NCI-H2107 treated with DMSO at 0.1 percent for 48 hours (cell line): ENCODE results near the gene DPF3.

Experiments
- DNase-seq: peaks from one replicate; lab custom pipeline; 2025; ENCODE audit not compliant: unreplicated experiment; lab: John Stamatoyannopoulos, UW

DPF3 gene

DNA sequence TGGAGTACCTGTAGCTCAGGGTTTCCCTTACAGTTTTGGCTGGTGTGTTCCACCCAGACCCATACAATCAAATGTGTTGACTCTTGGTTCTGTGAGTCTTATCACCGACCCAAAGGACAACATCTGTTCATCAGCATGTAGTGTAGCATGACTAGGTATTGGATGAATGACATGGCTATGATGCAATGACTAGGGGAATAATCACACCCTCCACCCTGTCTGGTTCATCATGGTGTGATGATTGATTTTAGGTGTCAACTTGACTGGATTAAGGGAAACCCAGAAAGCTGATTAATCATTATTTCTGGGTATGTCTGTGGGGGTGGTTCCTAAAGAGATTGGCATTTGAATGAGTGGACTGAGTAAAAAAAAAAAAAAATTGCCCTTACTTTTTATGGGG, 311.3 kb downstream of the DPF3 start:
- DNase-seq: no peak

DNA sequence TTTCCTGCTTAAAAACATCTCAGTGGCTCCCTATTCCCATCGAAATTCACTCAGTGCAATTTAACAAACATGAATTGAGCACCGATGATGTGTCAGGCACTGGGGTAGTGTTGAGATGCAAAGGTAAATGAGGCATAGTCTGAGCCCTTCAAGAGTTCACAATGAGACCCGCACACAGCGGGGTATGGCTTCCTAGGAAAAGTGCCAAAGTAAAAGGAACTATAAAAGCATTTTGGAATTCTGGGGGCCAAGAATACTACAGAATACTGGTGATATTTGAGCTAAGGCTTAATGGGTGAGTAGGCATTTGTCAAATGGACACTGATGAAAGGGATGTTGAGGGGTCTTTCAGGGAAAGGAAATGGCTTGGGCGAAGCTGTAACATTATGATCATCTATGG, 315.4 kb downstream of the DPF3 start:
- DNase-seq: no peak

DNA sequence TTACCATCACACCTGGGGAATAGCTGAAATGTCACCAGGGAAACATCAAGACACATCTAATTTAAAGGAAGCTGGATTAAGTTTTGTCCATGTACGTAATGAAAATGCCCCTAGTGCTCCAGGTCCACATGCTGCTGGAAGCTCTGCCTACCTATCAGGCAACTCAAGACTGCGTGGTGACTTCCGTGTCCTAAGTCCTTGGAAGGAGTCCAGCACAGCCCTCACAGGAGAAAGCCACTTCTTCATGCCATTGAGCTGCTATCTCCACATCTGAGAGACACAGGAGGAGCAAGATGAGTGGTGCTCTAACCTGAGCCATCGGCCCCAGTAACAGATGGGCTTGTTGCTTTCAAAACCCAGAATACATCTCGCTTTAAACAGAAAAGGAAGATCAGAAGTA, 316.4 kb downstream of the DPF3 start:
- no peak for DNase-seq

DNA sequence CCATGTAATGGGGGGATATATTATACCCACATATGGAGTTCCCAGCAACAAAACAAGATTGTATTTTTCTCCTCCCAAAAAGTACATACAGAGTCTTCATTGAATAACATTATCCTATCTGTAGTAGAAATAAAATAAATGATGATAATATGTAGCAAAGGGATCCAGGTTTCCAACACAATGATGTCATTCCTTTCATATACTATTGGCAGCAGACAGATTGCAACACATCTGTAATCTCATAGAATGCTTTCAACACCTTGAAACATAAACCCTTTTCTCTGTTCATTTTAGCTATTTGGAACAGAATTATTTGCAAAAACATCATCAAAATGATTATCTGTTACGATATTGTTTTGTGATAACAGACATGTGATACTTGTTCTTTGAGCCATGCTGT, 317.6 kb downstream of the DPF3 start:
- no peak for DNase-seq

DNA sequence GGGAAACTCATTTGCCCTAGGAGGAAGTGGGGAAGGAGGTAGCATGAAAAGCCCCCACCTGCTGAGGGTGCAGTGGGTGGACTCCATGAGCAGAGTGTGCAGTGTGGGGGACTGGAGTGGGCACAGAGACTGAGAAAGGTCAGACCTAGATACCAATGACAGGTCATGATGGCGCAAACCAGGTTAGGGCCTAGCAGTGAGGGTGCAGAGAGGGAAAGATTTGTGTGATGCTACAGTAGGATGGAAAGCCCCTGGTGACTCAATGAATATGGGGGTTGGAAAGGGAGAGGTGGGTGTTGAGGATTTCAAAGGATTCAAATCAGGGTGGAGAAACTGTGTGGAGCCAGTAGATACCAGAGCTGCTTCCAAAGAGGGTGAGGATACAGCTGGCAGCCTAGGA, 319.2 kb downstream of the DPF3 start:
- no peak for DNase-seq

DNA sequence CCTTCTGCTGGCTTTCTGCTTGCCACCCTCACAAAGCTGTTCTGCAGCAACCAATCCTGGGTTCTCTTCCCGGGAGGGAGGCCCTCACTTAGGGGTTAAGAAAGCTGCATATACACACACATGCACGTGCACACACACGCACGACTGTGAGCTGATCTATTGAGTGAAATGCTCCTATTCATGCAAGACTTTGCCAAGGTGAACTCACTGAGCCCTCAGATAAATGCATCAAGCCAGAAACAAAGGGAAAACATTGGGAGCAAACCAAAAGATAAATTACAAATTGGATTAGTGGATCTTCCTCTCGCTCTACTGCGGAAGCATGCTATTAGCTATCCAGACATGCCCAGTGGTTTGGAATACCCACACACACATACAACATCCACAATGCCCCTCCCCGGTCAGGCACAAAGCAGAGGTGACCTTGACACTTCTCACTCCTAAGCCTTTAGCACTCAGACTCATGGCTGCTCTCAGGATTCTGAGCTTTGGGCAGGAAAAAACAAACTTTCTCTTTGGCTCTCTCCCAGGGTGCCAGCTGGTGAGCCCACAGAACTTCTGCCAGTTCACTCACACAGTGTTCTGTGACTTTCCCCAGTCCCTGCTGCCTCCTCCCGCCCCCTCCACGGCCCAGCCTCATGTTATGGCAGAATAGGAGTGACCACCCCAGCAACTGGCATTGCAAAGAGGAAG, 320.0 kb downstream of the DPF3 start:
- no peak for DNase-seq
